Neural cell (in vitro differentiated cells): ENCODE data around the gene MYL6B. TPM values are rescaled to one million over a fixed set of nuclear protein-coding genes. Genes with fewer than 3 reads are reported as not detected.

Source experiments
- H2AFZ ChIP-seq: fragments of 200-600, 300-800 bp; sonication (generic), shearing (Covaris generic); 2 replicates; pipeline ENCODE4 v1.6.0; 2014; ENCODE audit warnings: low read depth, mild to moderate bottlenecking, antibody characterized with exemption, low read length, moderate library complexity
- H3F3A ChIP-seq: fragments of 200-600 bp; shearing (Covaris generic); 2 replicates; pipeline ENCODE4 v1.6.1; 2016; ENCODE audit warnings: mild to moderate bottlenecking, moderate library complexity, mixed read lengths, antibody characterized with exemption, low read length; ENCODE audit not compliant: insufficient read depth, poor library complexity, severe bottlenecking
- H3K27ac ChIP-seq: fragments of 200-600, 300-800 bp; sonication (generic), shearing (Covaris generic); 2 replicates; pipeline ENCODE4 v1.5.1; 2014; ENCODE audit warnings: mild to moderate bottlenecking, low read length, moderate library complexity
- H3K27me3 ChIP-seq: fragments of 300-800, 200-600 bp; sonication (generic), shearing (Covaris generic); 2 replicates; pipeline ENCODE4 v1.6.0; 2014; ENCODE audit warnings: mild to moderate bottlenecking, low read depth, low read length, moderate library complexity; ENCODE audit not compliant: insufficient read depth
- H3K36me3 ChIP-seq: fragments of 300-800, 200-600 bp; sonication (generic), shearing (Covaris generic); 2 replicates; pipeline ENCODE4 v1.5.1; 2014; ENCODE audit warnings: mild to moderate bottlenecking, antibody characterized with exemption, low read length, moderate library complexity; ENCODE audit not compliant: insufficient read depth
- H3K4me2 ChIP-seq: fragments of 300-800, 200-600 bp; sonication (generic), shearing (Covaris generic); 2 replicates; pipeline ENCODE4 v1.6.0; 2014; ENCODE audit warnings: mild to moderate bottlenecking, low read length
- H3K4me3 ChIP-seq: fragments of 300-800, 200-600 bp; sonication (generic), shearing (Covaris generic); 2 replicates; pipeline ENCODE4 v1.5.1; 2014; ENCODE audit warnings: mild to moderate bottlenecking, low read length, moderate library complexity
- H3K79me2 ChIP-seq: fragments of 200-600 bp; shearing (Covaris generic); replicated peaks from 2 replicates; pipeline ENCODE4 v1.6.0; 2014; ENCODE audit warnings: mild to moderate bottlenecking, low read length, moderate library complexity; ENCODE audit not compliant: insufficient read depth
- H3K9ac ChIP-seq: fragments of 300-800, 200-600 bp; sonication (generic), shearing (Covaris generic); 2 replicates; pipeline ENCODE4 v1.6.1; 2016; ENCODE audit warnings: mild to moderate bottlenecking, low read length, mixed read lengths
- H3K9me2 ChIP-seq: fragments of 200-600 bp; shearing (Covaris generic); 2 replicates; pipeline ENCODE4 v1.6.1; 2016; ENCODE audit warnings: mild to moderate bottlenecking, low read length, mixed read lengths; ENCODE audit not compliant: insufficient read depth
- H3K9me3 ChIP-seq: fragments of 200-600, 300-800 bp; sonication (generic), shearing (Covaris generic); 2 replicates; pipeline ENCODE4 v1.6.1; 2016; ENCODE audit warnings: mild to moderate bottlenecking, mixed run types, low read length, moderate library complexity, mixed read lengths
- H4K20me1 ChIP-seq: fragments of 200-600 bp; shearing (Covaris generic); 2 replicates; pipeline ENCODE4 v1.6.1; 2016; ENCODE audit warnings: mild to moderate bottlenecking, mixed run types; ENCODE audit not compliant: insufficient read depth
- EP300 ChIP-seq: fragments of 450-650 bp; conservative IDR thresholded peaks from 2 replicates; pipeline ENCODE4 v1.6.1; 2014; ENCODE audit warnings: antibody characterized with exemption, mild to moderate bottlenecking, moderate library complexity; ENCODE audit not compliant: poor library complexity, severe bottlenecking
- EZH2 ChIP-seq: fragments of 200-600, 300-800 bp; shearing (Covaris generic), sonication (generic); IDR thresholded peaks from 2 replicates; pipeline ENCODE4 v1.6.1; 2014; ENCODE audit warnings: antibody characterized with exemption, low read length, borderline replicate concordance, mild to moderate bottlenecking; ENCODE audit not compliant: insufficient read depth, poor library complexity, severe bottlenecking
- MXI1 ChIP-seq: fragments of 450-650 bp; conservative IDR thresholded peaks from 2 replicates; pipeline ENCODE4 v1.6.1; 2014; ENCODE audit warnings: antibody characterized with exemption, mild to moderate bottlenecking; ENCODE audit not compliant: poor library complexity, severe bottlenecking
- POLR2AphosphoS5 ChIP-seq: IDR thresholded peaks from 2 replicates; pipeline ENCODE4 v1.6.1; 2012
- RAD21 ChIP-seq: fragments of 450-650 bp; conservative IDR thresholded peaks from 2 replicates; pipeline ENCODE4 v1.6.1; 2014; ENCODE audit warnings: antibody characterized with exemption, mild to moderate bottlenecking, moderate library complexity
- SMC3 ChIP-seq: fragments of 450-650 bp; conservative IDR thresholded peaks from 2 replicates; pipeline ENCODE4 v1.6.1; 2014; ENCODE audit warnings: antibody characterized with exemption, mild to moderate bottlenecking, moderate library complexity; ENCODE audit not compliant: poor library complexity
- TAF1 ChIP-seq: IDR thresholded peaks from 2 replicates; pipeline ENCODE4 v1.6.1; 2012; ENCODE audit warnings: low read depth
- polyA plus RNA-seq: library from polyadenylated mRNA; depleted of rRNA; stranded (reverse); fragments of >200 nt; gene quantifications from 2 replicates; pipeline ENCODE4 v1.2.3, GENCODE V29; 2014
- TF ChIP-seq, protein P1 (sequence below): fragments of 450-650 bp; IDR thresholded peaks from 2 replicates; pipeline ENCODE4 v1.5.1; 2014; ENCODE audit warnings: antibody characterized with exemption, mild to moderate bottlenecking, moderate library complexity; ENCODE audit not compliant: poor library complexity, severe bottlenecking
- TF ChIP-seq, protein P2 (sequence below): IDR thresholded peaks from 2 replicates; pipeline ENCODE4 v1.6.1; 2012; ENCODE audit warnings: borderline replicate concordance

Gene MYL6B
- polyA plus RNA-seq, 1 donor from 2014 or later: 376 TPM

DNA sequence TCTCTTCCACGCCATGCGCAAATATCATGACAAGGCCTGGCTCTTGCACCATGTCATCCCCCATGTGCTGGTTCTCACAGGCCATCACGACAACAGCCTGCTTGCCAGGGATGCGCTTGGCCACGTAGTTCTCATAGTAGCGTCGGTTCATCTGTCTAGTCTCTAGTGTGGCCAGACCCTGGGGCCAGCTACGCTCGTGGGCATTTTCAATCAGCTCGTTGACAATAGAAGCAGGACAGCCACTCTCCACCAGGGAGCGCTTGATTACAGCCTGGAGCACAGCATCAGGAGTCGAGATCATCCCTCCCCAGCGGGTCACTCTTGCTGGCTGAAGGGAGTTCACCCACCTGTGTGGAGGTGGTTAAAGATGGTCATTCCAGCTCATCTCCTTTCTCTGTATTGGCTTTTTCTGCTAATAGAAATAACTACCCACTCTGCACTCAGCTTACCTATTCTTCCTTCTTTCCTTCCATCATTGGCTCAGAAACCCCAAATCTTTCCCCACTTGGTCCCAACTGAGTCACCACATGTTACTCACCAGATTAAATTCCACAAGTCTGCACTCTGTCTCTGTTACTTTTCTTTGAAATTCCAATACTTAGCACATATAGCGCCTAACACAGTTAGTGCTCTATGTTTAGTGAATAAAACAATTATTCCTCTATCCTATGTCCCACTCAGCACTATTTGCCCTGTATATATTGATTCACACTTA is 54.2 kb downstream of the MYL6B start:
- H3K4me3 ChIP-seq: no peak overlapping the region
- no peaks in the 10 kb centered on the region for H3K9me2 ChIP-seq
- H3K9ac ChIP-seq: no peak overlapping the region
- H4K20me1 ChIP-seq: no peaks in the 10 kb centered on the region
- no peak for TF ChIP-seq RAD21
- TF ChIP-seq, protein P1, sequence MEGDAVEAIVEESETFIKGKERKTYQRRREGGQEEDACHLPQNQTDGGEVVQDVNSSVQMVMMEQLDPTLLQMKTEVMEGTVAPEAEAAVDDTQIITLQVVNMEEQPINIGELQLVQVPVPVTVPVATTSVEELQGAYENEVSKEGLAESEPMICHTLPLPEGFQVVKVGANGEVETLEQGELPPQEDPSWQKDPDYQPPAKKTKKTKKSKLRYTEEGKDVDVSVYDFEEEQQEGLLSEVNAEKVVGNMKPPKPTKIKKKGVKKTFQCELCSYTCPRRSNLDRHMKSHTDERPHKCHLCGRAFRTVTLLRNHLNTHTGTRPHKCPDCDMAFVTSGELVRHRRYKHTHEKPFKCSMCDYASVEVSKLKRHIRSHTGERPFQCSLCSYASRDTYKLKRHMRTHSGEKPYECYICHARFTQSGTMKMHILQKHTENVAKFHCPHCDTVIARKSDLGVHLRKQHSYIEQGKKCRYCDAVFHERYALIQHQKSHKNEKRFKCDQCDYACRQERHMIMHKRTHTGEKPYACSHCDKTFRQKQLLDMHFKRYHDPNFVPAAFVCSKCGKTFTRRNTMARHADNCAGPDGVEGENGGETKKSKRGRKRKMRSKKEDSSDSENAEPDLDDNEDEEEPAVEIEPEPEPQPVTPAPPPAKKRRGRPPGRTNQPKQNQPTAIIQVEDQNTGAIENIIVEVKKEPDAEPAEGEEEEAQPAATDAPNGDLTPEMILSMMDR: peak; percentile 47
- TF ChIP-seq, protein P2, sequence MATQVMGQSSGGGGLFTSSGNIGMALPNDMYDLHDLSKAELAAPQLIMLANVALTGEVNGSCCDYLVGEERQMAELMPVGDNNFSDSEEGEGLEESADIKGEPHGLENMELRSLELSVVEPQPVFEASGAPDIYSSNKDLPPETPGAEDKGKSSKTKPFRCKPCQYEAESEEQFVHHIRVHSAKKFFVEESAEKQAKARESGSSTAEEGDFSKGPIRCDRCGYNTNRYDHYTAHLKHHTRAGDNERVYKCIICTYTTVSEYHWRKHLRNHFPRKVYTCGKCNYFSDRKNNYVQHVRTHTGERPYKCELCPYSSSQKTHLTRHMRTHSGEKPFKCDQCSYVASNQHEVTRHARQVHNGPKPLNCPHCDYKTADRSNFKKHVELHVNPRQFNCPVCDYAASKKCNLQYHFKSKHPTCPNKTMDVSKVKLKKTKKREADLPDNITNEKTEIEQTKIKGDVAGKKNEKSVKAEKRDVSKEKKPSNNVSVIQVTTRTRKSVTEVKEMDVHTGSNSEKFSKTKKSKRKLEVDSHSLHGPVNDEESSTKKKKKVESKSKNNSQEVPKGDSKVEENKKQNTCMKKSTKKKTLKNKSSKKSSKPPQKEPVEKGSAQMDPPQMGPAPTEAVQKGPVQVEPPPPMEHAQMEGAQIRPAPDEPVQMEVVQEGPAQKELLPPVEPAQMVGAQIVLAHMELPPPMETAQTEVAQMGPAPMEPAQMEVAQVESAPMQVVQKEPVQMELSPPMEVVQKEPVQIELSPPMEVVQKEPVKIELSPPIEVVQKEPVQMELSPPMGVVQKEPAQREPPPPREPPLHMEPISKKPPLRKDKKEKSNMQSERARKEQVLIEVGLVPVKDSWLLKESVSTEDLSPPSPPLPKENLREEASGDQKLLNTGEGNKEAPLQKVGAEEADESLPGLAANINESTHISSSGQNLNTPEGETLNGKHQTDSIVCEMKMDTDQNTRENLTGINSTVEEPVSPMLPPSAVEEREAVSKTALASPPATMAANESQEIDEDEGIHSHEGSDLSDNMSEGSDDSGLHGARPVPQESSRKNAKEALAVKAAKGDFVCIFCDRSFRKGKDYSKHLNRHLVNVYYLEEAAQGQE: no peak
- peak; percentile 23 for TF ChIP-seq SMC3
- no peak for TF ChIP-seq MXI1
- no peak for TF ChIP-seq EZH2
- TF ChIP-seq EP300: no peak
- TF ChIP-seq TAF1: no peak
- no peak for TF ChIP-seq POLR2AphosphoS5
- no peaks in the 10 kb centered on the region for H3K27me3 ChIP-seq
- H3F3A ChIP-seq: no peaks in the 10 kb centered on the region
- no peaks in the 10 kb centered on the region for H3K79me2 ChIP-seq
- H2AFZ ChIP-seq: no peak overlapping the region
- H3K9me3 ChIP-seq: no peaks in the 10 kb centered on the region
- H3K4me2 ChIP-seq: no peak overlapping the region
- H3K27ac ChIP-seq: no peak overlapping the region
- H3K36me3 ChIP-seq: peaks cover 6% of the 10 kb centered on the region

Other genes starting within 250 kb of the MYL6B start
- gene PYM1, start 224.7 kb upstream of the MYL6B start, polyA plus RNA-seq: 45.7 and 49.3 TPM in 2 replicates
- gene DGKA, start 221.4 kb upstream of the MYL6B start, polyA plus RNA-seq: 1.1 and 1.2 TPM in 2 replicates
- gene PMEL, start 186.5 kb upstream of the MYL6B start, polyA plus RNA-seq: not detected in 2 replicates
- gene CDK2, start 185.8 kb upstream of the MYL6B start, polyA plus RNA-seq: 2.3 and 2.6 TPM in 2 replicates
- gene RAB5B, start 178.5 kb upstream of the MYL6B start, polyA plus RNA-seq: 39.6 and 43.9 TPM in 2 replicates
- 13.1 and 20.4 TPM in 2 replicates for gene SUOX, start 155.3 kb upstream of the MYL6B start, polyA plus RNA-seq
- gene IKZF4, start 131.5 kb upstream of the MYL6B start, polyA plus RNA-seq: 4.8 and 5.0 TPM in 2 replicates
- 598 and 686 TPM in 2 replicates for gene RPS26, start 110.7 kb upstream of the MYL6B start, polyA plus RNA-seq
- 0.58 and 0.78 TPM in 2 replicates for gene ERBB3, start 72.4 kb upstream of the MYL6B start, polyA plus RNA-seq
- 109 and 115 TPM in 2 replicates for gene PA2G4, start 48.0 kb upstream of the MYL6B start, polyA plus RNA-seq
- 1,970 and 2,186 TPM in 2 replicates for gene RPL41, start 36.0 kb upstream of the MYL6B start, polyA plus RNA-seq
- gene ZC3H10, start 34.3 kb upstream of the MYL6B start, polyA plus RNA-seq: 6.7 and 11.3 TPM in 2 replicates
- gene ESYT1, start 24.3 kb upstream of the MYL6B start, polyA plus RNA-seq: 19.6 and 25.1 TPM in 2 replicates
- gene MYL6, start 5.8 kb downstream of the MYL6B start, polyA plus RNA-seq: 2,918 and 3,234 TPM in 2 replicates
- 85.6 and 93.2 TPM in 2 replicates for gene SMARCC2, start 36.9 kb downstream of the MYL6B start, polyA plus RNA-seq
- gene RNF41, start 69.3 kb downstream of the MYL6B start, polyA plus RNA-seq: 87.9 and 108 TPM in 2 replicates
- 54.3 and 79.1 TPM in 2 replicates for gene NABP2, start 71.8 kb downstream of the MYL6B start, polyA plus RNA-seq
- gene SLC39A5, start 77.5 kb downstream of the MYL6B start, polyA plus RNA-seq: 0.33 TPM in 1 of 2 replicates, not detected in the other
- gene ANKRD52, start 105.8 kb downstream of the MYL6B start, polyA plus RNA-seq: 7.3 and 8.3 TPM in 2 replicates
- gene COQ10A, start 114.4 kb downstream of the MYL6B start, polyA plus RNA-seq: 56.5 and 62.4 TPM in 2 replicates
- gene CS, start 147.7 kb downstream of the MYL6B start, polyA plus RNA-seq: 65.7 and 101 TPM in 2 replicates
- 169 and 175 TPM in 2 replicates for gene CNPY2, start 163.4 kb downstream of the MYL6B start, polyA plus RNA-seq
- 63.0 and 80.1 TPM in 2 replicates for gene PAN2, start 181.4 kb downstream of the MYL6B start, polyA plus RNA-seq
- gene IL23A, start 186.3 kb downstream of the MYL6B start, polyA plus RNA-seq: 0.31 TPM in 1 of 2 replicates, not detected in the other
- 88.2 and 99.3 TPM in 2 replicates for gene STAT2, start 207.5 kb downstream of the MYL6B start, polyA plus RNA-seq
- gene APOF, start 210.3 kb downstream of the MYL6B start, polyA plus RNA-seq: not detected in 2 replicates